Lower leg skin (tissue), 3 donors: Measurements from ENCODE around the gene GPR37L1.

Source experiments
- POLR2A ChIP-seq, 2 donors: fragments of 450-650 bp; IDR thresholded peaks; one replicate each; pipeline ENCODE4 v1.6.1; 2016 to 2017; ENCODE audit warnings: antibody characterized with exemption in 2 of 2, mild to moderate bottlenecking in 1 of 2, moderate library complexity in 1 of 2
- TF ChIP-seq, protein P1 (sequence below), 3 donors: fragments of 450-650 bp; IDR thresholded peaks; one replicate each; pipeline ENCODE4 v1.5.1; 2016; ENCODE audit warnings: antibody characterized with exemption in 3 of 3, mild to moderate bottlenecking in 3 of 3, moderate library complexity in 2 of 3

DNA sequence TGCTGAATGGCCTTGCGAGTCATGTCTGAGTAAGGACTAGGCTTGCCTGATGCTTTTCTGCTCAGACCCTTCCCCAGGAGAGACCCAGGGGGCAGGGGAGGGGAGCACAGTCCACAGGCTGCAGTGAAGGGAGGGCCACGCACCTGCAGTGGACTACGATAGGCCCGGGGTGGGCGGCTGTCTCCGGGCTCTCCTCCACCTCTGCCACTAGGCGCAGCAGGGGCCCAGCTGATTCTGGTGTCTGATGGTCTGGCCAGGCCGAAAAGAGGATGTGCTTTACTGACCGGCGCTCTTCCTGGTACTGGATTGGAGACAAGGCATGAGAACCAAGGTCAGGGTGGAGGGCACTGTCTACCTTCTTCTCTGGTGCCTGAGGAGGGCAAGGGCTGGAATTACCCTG lies 29.7 kb downstream of the GPR37L1 start:
- TF ChIP-seq, protein P1, sequence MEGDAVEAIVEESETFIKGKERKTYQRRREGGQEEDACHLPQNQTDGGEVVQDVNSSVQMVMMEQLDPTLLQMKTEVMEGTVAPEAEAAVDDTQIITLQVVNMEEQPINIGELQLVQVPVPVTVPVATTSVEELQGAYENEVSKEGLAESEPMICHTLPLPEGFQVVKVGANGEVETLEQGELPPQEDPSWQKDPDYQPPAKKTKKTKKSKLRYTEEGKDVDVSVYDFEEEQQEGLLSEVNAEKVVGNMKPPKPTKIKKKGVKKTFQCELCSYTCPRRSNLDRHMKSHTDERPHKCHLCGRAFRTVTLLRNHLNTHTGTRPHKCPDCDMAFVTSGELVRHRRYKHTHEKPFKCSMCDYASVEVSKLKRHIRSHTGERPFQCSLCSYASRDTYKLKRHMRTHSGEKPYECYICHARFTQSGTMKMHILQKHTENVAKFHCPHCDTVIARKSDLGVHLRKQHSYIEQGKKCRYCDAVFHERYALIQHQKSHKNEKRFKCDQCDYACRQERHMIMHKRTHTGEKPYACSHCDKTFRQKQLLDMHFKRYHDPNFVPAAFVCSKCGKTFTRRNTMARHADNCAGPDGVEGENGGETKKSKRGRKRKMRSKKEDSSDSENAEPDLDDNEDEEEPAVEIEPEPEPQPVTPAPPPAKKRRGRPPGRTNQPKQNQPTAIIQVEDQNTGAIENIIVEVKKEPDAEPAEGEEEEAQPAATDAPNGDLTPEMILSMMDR (IDR thresholded peaks at IDR 0.05): no peak
- no peak for TF ChIP-seq POLR2A (IDR thresholded peaks at IDR 0.05)
